K562 (cell line): Measurements from ENCODE around the gene HOXB3. TPM values are rescaled to one million over a fixed set of nuclear protein-coding genes. Genes with fewer than 3 reads are reported as not detected.
A peak's percentile ranks its signal among the peaks of the same experiment; 100 is the strongest.

ENCODE experiments used
- ASH1L ChIP-seq: fragments of 450-650 bp; IDR thresholded peaks from 2 replicates; pipeline ENCODE4 v1.6.1; 2018; ENCODE audit warnings: borderline replicate concordance, mild to moderate bottlenecking, low read depth; ENCODE audit not compliant: partially characterized antibody
- CBX8 ChIP-seq: fragments of 200-600 bp; sonication (generic); IDR thresholded peaks from 2 replicates; pipeline ENCODE4 v1.6.1; 2012; ENCODE audit warnings: borderline replicate concordance, mixed run types, low read depth, mild to moderate bottlenecking, moderate library complexity, mixed read lengths, low read length, control low read depth, inconsistent platforms; ENCODE audit not compliant: poor library complexity, severe bottlenecking; ENCODE audit errors: extremely low read depth
- FIP1L1 ChIP-seq: fragments of 200-400 bp; formaldehyde crosslinking; IDR thresholded peaks from 2 replicates; pipeline ENCODE4 v1.6.1; 2018; ENCODE audit warnings: mild to moderate bottlenecking, low read depth, low read length; ENCODE audit not compliant: poor library complexity, severe bottlenecking
- FOXA3 ChIP-seq, 2 experiments: fragments of 450-650 bp in 1 of 2; sonication (generic) in 1 of 2; formaldehyde crosslinking; IDR thresholded peaks in 1 of 2; conservative IDR thresholded peaks in 1 of 2; 2 replicates each; pipeline versions ENCODE4 v1.4.0 to v1.8.0; 2020 to 2022; ENCODE audit warnings: mild to moderate bottlenecking in 2 of 2, missing genetic modification reagents in 1 of 2
- GTF2A2 ChIP-seq: IDR thresholded peaks from 2 replicates; pipeline ENCODE4 v1.6.1; 2016; ENCODE audit warnings: mild to moderate bottlenecking, missing genetic modification characterization, missing compliant biosample characterization
- MIER1 ChIP-seq: fragments of 450-650 bp; IDR thresholded peaks from 2 replicates; pipeline ENCODE4 v1.6.1; 2016; ENCODE audit warnings: antibody characterized with exemption, mild to moderate bottlenecking, low read depth
- MLLT1 ChIP-seq, 2 experiments: fragments of 450-650 bp; IDR thresholded peaks; 2 replicates each; pipeline ENCODE4 v1.6.1; 2016
- NCOA4 ChIP-seq: fragments of 450-650 bp; IDR thresholded peaks from 2 replicates; pipeline ENCODE4 v1.6.1; 2018; ENCODE audit warnings: mild to moderate bottlenecking; ENCODE audit not compliant: partially characterized antibody
- NR2C2 ChIP-seq, 2 experiments: fragments of 200-800 bp in 1 of 2; sonication (Bioruptor generic) in 1 of 2; sonication (generic) in 1 of 2; formaldehyde crosslinking in 1 of 2; IDR thresholded peaks; 2 replicates each; pipeline versions ENCODE4 v1.6.1 to v1.8.0; 2016 to 2022; ENCODE audit warnings: mild to moderate bottlenecking in 1 of 2, missing compliant biosample characterization in 1 of 2, missing genetic modification characterization in 1 of 2, missing genetic modification reagents in 1 of 2
- NR4A1 ChIP-seq, 2 experiments: fragments of 250-450 bp in 1 of 2; fragments of 450-650 bp in 1 of 2; sonication (Bioruptor Pico) in 1 of 2; IDR thresholded peaks; 2 replicates each; pipeline versions ENCODE4 v1.4.0 to v1.6.1; 2016 to 2020; ENCODE audit warnings: mild to moderate bottlenecking in 2 of 2, missing compliant biosample characterization in 1 of 2, missing genetic modification characterization in 1 of 2, moderate library complexity in 1 of 2
- SFPQ ChIP-seq: fragments of 200-400 bp; formaldehyde crosslinking; IDR thresholded peaks from 2 replicates; pipeline ENCODE4 v1.6.1; 2017; ENCODE audit warnings: mild to moderate bottlenecking, low read depth, low read length, moderate library complexity
- TRIM25 ChIP-seq: fragments of 450-650 bp; IDR thresholded peaks from 2 replicates; pipeline ENCODE4 v1.7.0; 2016; ENCODE audit warnings: borderline replicate concordance
- ZBTB5 ChIP-seq: fragments of 450-650 bp; IDR thresholded peaks from 2 replicates; pipeline ENCODE4 v1.6.1; 2017; ENCODE audit warnings: antibody characterized with exemption
- ZFP30 ChIP-seq: fragments of 250-450 bp; sonication (Bioruptor Pico); IDR thresholded peaks from 2 replicates; pipeline ENCODE4 v1.8.0; 2022; ENCODE audit warnings: moderate library complexity, mild to moderate bottlenecking, inconsistent platforms, borderline replicate concordance
- ZNF174 ChIP-seq: fragments of 250-450 bp; sonication (Bioruptor Pico); IDR thresholded peaks from 2 replicates; pipeline ENCODE4 v1.4.0; 2020; ENCODE audit warnings: mild to moderate bottlenecking
- ZNF3 ChIP-seq: fragments of 250-450 bp; sonication (Bioruptor Pico); IDR thresholded peaks from 2 replicates; pipeline ENCODE4 v1.5.0; 2021; ENCODE audit warnings: mild to moderate bottlenecking, moderate library complexity
- ZNF77 ChIP-seq: fragments of 250-450 bp; sonication (Bioruptor Pico); IDR thresholded peaks from 2 replicates; pipeline ENCODE4 v1.5.0; 2020
- polyA plus RNA-seq, 8 experiments: library from polyadenylated mRNA; depleted of rRNA in 4 of 8; stranded (reverse) in 5 of 8; unstranded in 3 of 8; fragments of >200 nt; fragmentation: Nextera tagmentation in 2 of 8; fragmentation: Illumina TruSeq in 1 of 8; extraction: Ambion mirVana in 2 of 8; extraction: Trizol in 1 of 8; gene quantifications; 2 replicates each; pipeline versions ENCODE4 v1.2.1 to v1.2.3, GENCODE V29; 2011 to 2014; ENCODE audit warnings: inconsistent platforms in 1 of 8, missing spikeins in 1 of 8
- total RNA-seq, 7 experiments: library from RNA; depleted of rRNA in 6 of 7; stranded (reverse); fragments of >200 nt in 6 of 7; fragmentation: Illumina TruSeq in 2 of 7; extraction: Trizol in 2 of 7; gene quantifications; 2 replicates each; pipeline versions ENCODE4 v1.2.1 to v1.2.3, GENCODE V29; 2011 to 2021; ENCODE audit warnings: low replicate concordance in 1 of 7

Gene HOXB3
- total and polyA plus RNA-seq, 9 of the 15 experiments (the other 6 are each of a cell fraction or from before 2014, with no cell fraction given), result 2.4 to 41.3 (median 20.2) TPM

- 0 out of 2 replicates have a peak, but pooled peaks have one; percentile 11 for TF ChIP-seq NR2C2 (CRISPR knock-in tag; IDR thresholded peaks at IDR 0.05)
- no peak for TF ChIP-seq NR2C2 (tag; IDR thresholded peaks at IDR 0.05)
- TF ChIP-seq NCOA4, result no peak
- no peak for TF ChIP-seq FIP1L1
- TF ChIP-seq MLLT1 (IDR thresholded peaks at IDR 0.05), result peak in 1 of 2 experiments; percentile 51; a peak in 1 of 4 replicates
- no peak for TF ChIP-seq FOXA3 (CRISPR knock-in tag; conservative IDR thresholded peaks at IDR 0.05 in 1 of 2, IDR thresholded peaks at IDR 0.05 in 1 of 2)
- TF ChIP-seq SFPQ, result no peak
- TF ChIP-seq ZNF77 (CRISPR knock-in tag), result no peak
- TF ChIP-seq MIER1, result no peak
- TF ChIP-seq CBX8, result no peak
- no peak for TF ChIP-seq ZFP30 (CRISPR knock-in tag)
- no peak for TF ChIP-seq ZBTB5
- no peak for TF ChIP-seq GTF2A2 (tag)
- no peak for TF ChIP-seq ZNF3
- no peak for TF ChIP-seq ZNF174 (CRISPR knock-in tag)
- no peak for TF ChIP-seq ASH1L
- no peak for TF ChIP-seq TRIM25
- TF ChIP-seq NR4A1 (CRISPR knock-in tag; IDR thresholded peaks at IDR 0.05), result no peak
- no peak for TF ChIP-seq NR4A1 (tag; IDR thresholded peaks at IDR 0.05)
Observed at GRCh38 chr17:48500435-48501426, 89.3 kb downstream of the HOXB3 start (continued).
